ENCODE data around the gene S100A11.

Gene S100A11

DNA sequence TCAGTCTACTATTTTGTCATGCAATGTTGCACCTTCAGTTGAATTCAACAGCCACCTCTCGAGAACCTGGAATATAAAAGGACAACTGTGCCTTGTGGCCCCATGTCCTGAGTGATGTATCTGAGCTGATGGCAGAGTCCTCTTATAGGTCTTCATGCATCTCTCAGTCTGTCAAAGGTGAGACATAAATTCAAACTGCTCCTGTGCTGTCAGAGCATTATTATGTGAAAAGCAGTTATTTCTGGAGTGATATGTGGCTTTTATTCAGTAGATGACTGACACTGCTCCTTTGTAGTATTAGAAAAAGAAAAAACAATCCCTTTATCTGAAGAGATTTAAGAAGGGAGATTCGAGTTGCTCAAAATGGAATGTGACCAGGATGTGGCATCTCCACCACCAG is 51.5 kb downstream of the S100A11 start:
- Histone ChIP-seq H3K27me3 (ENCODE audit: control insufficient read depth in 1 of 2, insufficient read depth in 2 of 2, low read length in 2 of 2) (no peaks in the 10 kb centered on the region), H3K9me3 (ENCODE audit: control insufficient read depth in 2 of 2, low read length in 2 of 2) (no peaks in the 10 kb centered on the region), H3K27ac (ENCODE audit: low read length) (no peak overlapping the region), H3K4me1 (ENCODE audit: control insufficient read depth, insufficient read depth, low read length) (peaks cover 18% of the 10 kb centered on the region), H3K4me3 (ENCODE audit: low read length in 2 of 2) (no peak overlapping the region), H3K36me3 (ENCODE audit: control insufficient read depth in 2 of 2, insufficient read depth in 2 of 2, low read length in 2 of 2) (peaks cover 31 to 43% of the 10 kb centered on the region in 2 donors), H3K9ac (ENCODE audit: low read length in 2 of 2) (no peak overlapping the region)

DNA sequence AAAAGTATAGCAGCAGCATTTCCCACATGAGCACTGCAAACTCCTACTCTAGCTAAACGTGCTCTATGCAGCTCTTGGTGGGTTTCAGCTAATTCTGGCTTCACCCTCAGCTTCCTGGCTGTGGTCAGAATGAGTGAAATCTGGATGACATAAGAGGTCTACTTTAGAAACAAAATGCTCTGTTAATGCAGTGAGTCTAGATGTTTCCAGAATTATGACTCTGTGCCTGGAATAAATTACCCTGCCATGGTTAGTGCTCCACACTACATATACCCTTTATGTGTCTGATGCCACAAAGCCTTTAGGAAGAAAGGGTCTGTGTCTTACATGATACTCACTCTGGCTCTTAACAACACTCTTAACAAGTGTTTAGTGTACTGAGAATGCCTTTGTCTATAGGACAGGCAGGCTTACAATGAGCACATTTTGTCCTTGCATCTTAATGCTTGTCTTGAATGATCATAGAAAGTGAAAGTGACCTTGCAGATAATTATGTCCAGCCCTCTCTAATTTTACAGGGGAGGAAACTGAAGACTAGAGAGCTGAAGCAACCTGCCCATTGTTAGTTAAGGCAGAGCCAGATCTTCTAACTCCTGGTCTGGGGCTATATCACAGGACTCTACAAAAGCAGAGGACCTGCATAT is 52.4 kb downstream of the S100A11 start:
- peaks cover 10% of the 10 kb centered on the region for H3K4me1 ChIP-seq (ENCODE audit: control insufficient read depth, insufficient read depth, low read length)
- H3K9me3 ChIP-seq (ENCODE audit: control insufficient read depth in 2 of 2, low read length in 2 of 2) = no peaks in the 10 kb centered on the region
- peaks cover 31 to 43% of the 10 kb centered on the region in 2 donors for H3K36me3 ChIP-seq (ENCODE audit: control insufficient read depth in 2 of 2, insufficient read depth in 2 of 2, low read length in 2 of 2)
- no peak overlapping the region for H3K27ac ChIP-seq (ENCODE audit: low read length)
- no peaks in the 10 kb centered on the region for H3K27me3 ChIP-seq (ENCODE audit: control insufficient read depth in 1 of 2, insufficient read depth in 2 of 2, low read length in 2 of 2)
- no peak overlapping the region for H3K9ac ChIP-seq (ENCODE audit: low read length in 2 of 2)
- H3K4me3 ChIP-seq (ENCODE audit: low read length in 2 of 2) = no peak overlapping the region
